ENCODE results near the gene RBBP8. TPM values are rescaled to one million over a fixed set of nuclear protein-coding genes. Genes with fewer than 3 reads are reported as not detected.

The RBBP8 gene
- total RNA-seq, 1 experiment from 2014 or later = 33.3 TPM

DNA sequence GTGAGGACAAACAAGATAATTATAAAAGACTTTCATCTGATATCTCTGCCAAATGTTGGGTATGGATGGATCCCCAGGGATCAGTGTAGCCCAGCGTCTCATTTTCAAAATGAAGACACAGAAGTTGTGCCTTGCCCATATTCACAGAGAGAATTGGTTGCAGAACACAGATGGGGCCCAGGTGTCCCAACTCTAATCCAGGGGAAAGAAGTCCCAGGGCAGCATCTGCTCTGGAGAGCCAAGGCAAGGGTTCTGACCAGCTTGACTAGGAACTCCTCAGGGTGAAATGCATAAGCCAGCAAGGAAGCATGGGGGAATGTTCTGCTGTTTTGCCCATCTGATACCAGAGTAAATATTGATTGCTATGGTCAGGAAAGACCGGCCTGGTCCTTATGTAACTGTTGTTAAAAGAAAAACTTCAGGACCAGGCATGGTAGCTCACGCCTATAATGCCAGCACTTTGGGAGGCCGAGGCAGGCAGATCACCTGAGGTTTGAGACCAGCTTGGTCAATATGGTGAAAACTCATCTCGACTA is 133.4 kb downstream of the RBBP8 start (continued):
- TF ChIP-seq AFF4 (CRISPR knock-in tag; IDR thresholded peaks at IDR 0.05; ENCODE audit: borderline replicate concordance) = no peak

DNA sequence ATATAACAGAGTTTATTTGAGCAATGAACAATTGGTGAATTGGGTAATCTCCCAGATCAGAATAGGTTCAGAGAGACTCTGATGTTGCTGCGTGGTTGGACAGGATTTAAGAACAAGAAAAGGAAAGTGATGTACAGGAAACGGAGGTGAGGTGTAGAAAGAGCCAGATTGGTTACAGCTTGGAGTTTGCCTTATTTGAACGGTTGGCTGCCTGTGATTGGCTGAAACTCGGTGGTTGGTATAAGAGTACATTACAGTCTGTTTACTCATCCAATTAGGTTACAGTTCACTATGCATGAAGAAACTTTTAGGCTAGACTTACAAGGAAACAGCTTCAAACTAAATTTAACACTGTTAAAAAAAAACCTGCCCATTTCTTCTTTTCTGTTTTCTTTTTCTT is 134.1 kb downstream of the RBBP8 start:
- DNase-seq (ENCODE audit: low spot score) (no peak), ATAC-seq (no peak)
- H3K4me1 Mint-ChIP-seq = peaks cover 13% of the 10 kb centered on the region
- POLR2A ChIA-PET = no interaction called here
- H3K27me3 Mint-ChIP-seq (ENCODE audit: low read depth) = no peaks in the 10 kb centered on the region
- H3K36me3 Mint-ChIP-seq = peaks cover 9% of the 10 kb centered on the region
- no peak overlapping the region for H3K4me3 Mint-ChIP-seq
- no peak for TF ChIP-seq TEAD1 (CRISPR knock-in tag; IDR thresholded peaks at IDR 0.05)
- TF ChIP-seq ZNF219 (CRISPR knock-in tag; IDR thresholded peaks at IDR 0.05; ENCODE audit: borderline replicate concordance) = no peak
- CTCF ChIA-PET = interaction anchor here (0.7 kb wide), 1 partner anchor 36 kb away, joined by 3 read pairs; no protein-coding TSS in a partner anchor
- no peak overlapping the region for H3K27ac Mint-ChIP-seq
- H3K9me3 Mint-ChIP-seq = peaks cover 10% of the 10 kb centered on the region

GRCh38 chr18:23068011-23068410 is 134.9 kb downstream of the RBBP8 start:
- Mint-ChIP-seq H3K36me3 (peaks cover 8% of the 10 kb centered on the region), H3K27me3 (ENCODE audit: low read depth) (no peaks in the 10 kb centered on the region), H3K4me1 (peaks cover 13% of the 10 kb centered on the region), H3K4me3 (no peak overlapping the region), H3K9me3 (peaks cover 8% of the 10 kb centered on the region), H3K27ac (no peak overlapping the region)
- DNase-seq (ENCODE audit: low spot score) (no peak), ATAC-seq (no peak)
- ChIA-PET POLR2A (no interaction called here), CTCF (interaction anchor here (0.7 kb wide), 1 partner anchor 37 kb away, joined by 3 read pairs; no protein-coding TSS in a partner anchor)
- TF ChIP-seq CREB1 (CRISPR knock-in tag; IDR thresholded peaks at IDR 0.05) (no peak), ATF2 (CRISPR knock-in tag; IDR thresholded peaks at IDR 0.05; ENCODE audit: borderline replicate concordance, low read depth) (no peak), ETV6 (CRISPR knock-in tag; IDR thresholded peaks at IDR 0.05) (no peak), SP1 (CRISPR knock-in tag; conservative IDR thresholded peaks at IDR 0.05) (no peak), SMAD3 (CRISPR knock-in tag; IDR thresholded peaks at IDR 0.05; ENCODE audit: borderline replicate concordance) (no peak), E2F4 (CRISPR knock-in tag; IDR thresholded peaks at IDR 0.05; ENCODE audit: borderline replicate concordance, low read depth) (no peak), NFATC4 (CRISPR knock-in tag; IDR thresholded peaks at IDR 0.05) (no peak), ZNF138 (CRISPR knock-in tag; conservative IDR thresholded peaks at IDR 0.05) (no peak), TEAD1 (CRISPR knock-in tag; IDR thresholded peaks at IDR 0.05) (no peak), FOXP1 (CRISPR knock-in tag; IDR thresholded peaks at IDR 0.05; ENCODE audit: borderline replicate concordance) (no peak), ZNF219 (CRISPR knock-in tag; IDR thresholded peaks at IDR 0.05; ENCODE audit: borderline replicate concordance) (no peak), CREM (CRISPR knock-in tag; IDR thresholded peaks at IDR 0.05) (no peak), NFYB (CRISPR knock-in tag; conservative IDR thresholded peaks at IDR 0.05; ENCODE audit: low read depth) (no peak), GABPB1 (CRISPR knock-in tag; IDR thresholded peaks at IDR 0.05) (no peak), ESRRA (CRISPR knock-in tag; IDR thresholded peaks at IDR 0.05; ENCODE audit: borderline replicate concordance) (no peak), ZNF423 (CRISPR knock-in tag; IDR thresholded peaks at IDR 0.05) (no peak), FOXP4 (CRISPR knock-in tag; IDR thresholded peaks at IDR 0.05) (no peak)
- TF ChIP-seq, protein P1, sequence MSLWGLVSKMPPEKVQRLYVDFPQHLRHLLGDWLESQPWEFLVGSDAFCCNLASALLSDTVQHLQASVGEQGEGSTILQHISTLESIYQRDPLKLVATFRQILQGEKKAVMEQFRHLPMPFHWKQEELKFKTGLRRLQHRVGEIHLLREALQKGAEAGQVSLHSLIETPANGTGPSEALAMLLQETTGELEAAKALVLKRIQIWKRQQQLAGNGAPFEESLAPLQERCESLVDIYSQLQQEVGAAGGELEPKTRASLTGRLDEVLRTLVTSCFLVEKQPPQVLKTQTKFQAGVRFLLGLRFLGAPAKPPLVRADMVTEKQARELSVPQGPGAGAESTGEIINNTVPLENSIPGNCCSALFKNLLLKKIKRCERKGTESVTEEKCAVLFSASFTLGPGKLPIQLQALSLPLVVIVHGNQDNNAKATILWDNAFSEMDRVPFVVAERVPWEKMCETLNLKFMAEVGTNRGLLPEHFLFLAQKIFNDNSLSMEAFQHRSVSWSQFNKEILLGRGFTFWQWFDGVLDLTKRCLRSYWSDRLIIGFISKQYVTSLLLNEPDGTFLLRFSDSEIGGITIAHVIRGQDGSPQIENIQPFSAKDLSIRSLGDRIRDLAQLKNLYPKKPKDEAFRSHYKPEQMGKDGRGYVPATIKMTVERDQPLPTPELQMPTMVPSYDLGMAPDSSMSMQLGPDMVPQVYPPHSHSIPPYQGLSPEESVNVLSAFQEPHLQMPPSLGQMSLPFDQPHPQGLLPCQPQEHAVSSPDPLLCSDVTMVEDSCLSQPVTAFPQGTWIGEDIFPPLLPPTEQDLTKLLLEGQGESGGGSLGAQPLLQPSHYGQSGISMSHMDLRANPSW (CRISPR knock-in tag; conservative IDR thresholded peaks at IDR 0.05; ENCODE audit: low read depth) = no peak
- TF ChIP-seq, protein P2, sequence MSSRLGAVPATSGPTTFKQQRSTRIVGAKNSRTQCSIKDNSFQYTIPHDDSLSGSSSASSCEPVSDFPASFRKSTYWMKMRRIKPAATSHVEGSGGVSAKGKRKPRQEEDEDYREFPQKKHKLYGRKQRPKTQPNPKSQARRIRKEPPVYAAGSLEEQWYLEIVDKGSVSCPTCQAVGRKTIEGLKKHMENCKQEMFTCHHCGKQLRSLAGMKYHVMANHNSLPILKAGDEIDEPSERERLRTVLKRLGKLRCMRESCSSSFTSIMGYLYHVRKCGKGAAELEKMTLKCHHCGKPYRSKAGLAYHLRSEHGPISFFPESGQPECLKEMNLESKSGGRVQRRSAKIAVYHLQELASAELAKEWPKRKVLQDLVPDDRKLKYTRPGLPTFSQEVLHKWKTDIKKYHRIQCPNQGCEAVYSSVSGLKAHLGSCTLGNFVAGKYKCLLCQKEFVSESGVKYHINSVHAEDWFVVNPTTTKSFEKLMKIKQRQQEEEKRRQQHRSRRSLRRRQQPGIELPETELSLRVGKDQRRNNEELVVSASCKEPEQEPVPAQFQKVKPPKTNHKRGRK (CRISPR knock-in tag; IDR thresholded peaks at IDR 0.05; ENCODE audit: borderline replicate concordance) = no peak
